HAP-1 (cell line): Measurements from ENCODE around the gene ITIH5.
A peak's percentile ranks its signal among the peaks of the same experiment; 100 is the strongest.

Source experiments
- DNase-seq, 2 experiments: peaks; one replicate each; pipeline ENCODE4 v3.0.0-alpha.2; 2016 to 2020; ENCODE audit warnings: low spot score in 2 of 2
- H3K27me3 ChIP-seq: fragments of 250-450 bp; sonication (Bioruptor Pico); 2 replicates; pipeline ENCODE4 v1.5.1; 2020; ENCODE audit warnings: low read depth, mild to moderate bottlenecking, moderate library complexity
- H3K36me3 ChIP-seq: fragments of 250-450 bp; sonication (Bioruptor Pico); replicated peaks from 2 replicates; pipeline ENCODE4 v1.5.1; 2020; ENCODE audit warnings: mild to moderate bottlenecking
- H3K4me1 ChIP-seq: fragments of 250-450 bp; sonication (Bioruptor Pico); 2 replicates; pipeline ENCODE4 v1.5.1; 2020; ENCODE audit warnings: mild to moderate bottlenecking
- H3K4me3 ChIP-seq: fragments of 250-450 bp; sonication (Bioruptor Pico); 2 replicates; pipeline ENCODE4 v1.5.1; 2020; ENCODE audit warnings: mild to moderate bottlenecking, moderate library complexity
- H3K9me3 ChIP-seq: fragments of 250-450 bp; sonication (Bioruptor Pico); 2 replicates; pipeline ENCODE4 v1.5.1; 2020; ENCODE audit warnings: mild to moderate bottlenecking, moderate library complexity
- in situ Hi-C: fragments of 300-500 bp; cut with MboI; formaldehyde crosslinking; loops from 3 replicates; pipeline ENCODE4 v1.14.3; 2020; ENCODE audit warnings: low sequenced_read_pairs, inconsistent platforms, mixed read lengths

Gene ITIH5

GRCh38 chr10:7513936-7514335, 152.8 kb downstream of the ITIH5 start:
- no peak for DNase-seq
- no peaks in the 10 kb centered on the region for H3K4me1 ChIP-seq

DNA sequence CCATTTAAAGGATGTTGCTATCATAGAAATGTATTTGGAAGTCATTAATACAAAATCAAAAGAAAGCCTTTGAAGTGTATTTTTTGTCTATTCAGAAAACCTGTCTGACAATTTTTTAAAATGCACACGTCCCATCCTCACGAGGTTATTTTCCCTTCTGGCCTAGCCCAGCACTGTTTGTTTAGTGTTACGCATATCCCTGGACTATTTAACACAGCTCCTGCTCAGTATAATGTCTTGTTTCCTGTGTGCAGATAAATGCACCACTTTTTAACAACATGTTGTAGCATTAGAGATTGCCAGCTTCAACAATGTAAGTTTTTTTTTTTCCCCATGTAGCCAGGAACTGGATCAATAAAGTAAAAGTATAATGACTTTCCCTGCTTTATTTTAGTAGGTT, 153.3 kb downstream of the ITIH5 start:
- no peaks in the 10 kb centered on the region for H3K36me3 ChIP-seq
- in situ Hi-C loops: no loop called here
- DNase-seq: no peak
- H3K9me3 ChIP-seq: no peaks in the 10 kb centered on the region
- H3K4me3 ChIP-seq: no peak overlapping the region
- peaks cover 19% of the 10 kb centered on the region for H3K27me3 ChIP-seq
- no peaks in the 10 kb centered on the region for H3K4me1 ChIP-seq

More at GRCh38 chr10:7513936-7514335, 152.8 kb downstream of the ITIH5 start:
- Histone ChIP-seq H3K4me3 (no peak overlapping the region), H3K27me3 (peaks cover 19% of the 10 kb centered on the region), H3K9me3 (no peaks in the 10 kb centered on the region), H3K36me3 (no peaks in the 10 kb centered on the region)
- in situ Hi-C loops: no loop called here

- peak in 1 of 2 experiments; percentile 23 for DNase-seq
Observed at GRCh38 chr10:7512487-7512886, 154.3 kb downstream of the ITIH5 start.

DNA sequence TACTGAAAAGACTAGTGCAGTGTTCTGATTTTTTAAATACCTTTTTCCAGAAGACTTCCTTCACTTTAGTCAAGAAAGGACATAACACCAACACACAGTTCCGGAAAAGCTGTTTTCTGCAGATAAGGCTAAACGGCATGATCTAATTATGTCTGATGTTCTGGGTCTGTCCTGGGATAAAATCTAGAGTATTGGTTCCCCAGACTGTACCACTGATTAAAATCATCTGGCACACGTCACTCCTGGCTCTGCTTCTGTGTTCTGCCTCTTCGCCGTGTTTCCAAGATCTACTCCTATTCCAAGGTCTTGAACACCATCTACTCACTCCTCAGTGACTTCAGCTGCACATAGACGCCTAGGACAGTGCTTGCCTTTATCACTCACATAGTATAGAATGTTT, 155.2 kb downstream of the ITIH5 start:
- H3K27me3 ChIP-seq: peaks cover 19% of the 10 kb centered on the region
- no peak overlapping the region for H3K4me3 ChIP-seq
- no peaks in the 10 kb centered on the region for H3K36me3 ChIP-seq
- no peak for DNase-seq
- no peaks in the 10 kb centered on the region for H3K9me3 ChIP-seq
- H3K4me1 ChIP-seq: no peaks in the 10 kb centered on the region
- in situ Hi-C loops: no loop called here

More at GRCh38 chr10:7512487-7512886, 154.3 kb downstream of the ITIH5 start:
- Histone ChIP-seq H3K4me1 (no peaks in the 10 kb centered on the region), H3K9me3 (no peaks in the 10 kb centered on the region), H3K4me3 (no peak overlapping the region), H3K27me3 (peaks cover 19% of the 10 kb centered on the region), H3K36me3 (no peaks in the 10 kb centered on the region)
- in situ Hi-C loops: no loop called here
